ENCODE measurements around the gene CD96.
"Not testable (repeated sequence)": the region's sequence is repeated elsewhere in the genome, so short reads cannot be mapped to it uniquely, and the experiment has no call there.

Gene CD96

GRCh38 chr3:111547631-111548030, 5.6 kb downstream of the CD96 start:
- DNase-seq (ENCODE audit: low read depth): no peak
- H3K4me3 ChIP-seq (ENCODE audit: low read depth, low read length): no peak overlapping the region

- no peak overlapping the region for H3K4me3 ChIP-seq (ENCODE audit: low read depth, low read length)
- DNase-seq (ENCODE audit: low read depth): no peak
These were observed 6.1 kb downstream of the CD96 start for GRCh38 chr3:111548092-111548491.

GRCh38 chr3:111548756-111549155, 6.8 kb downstream of the CD96 start:
- DNase-seq (ENCODE audit: low read depth): no peak
- no peak overlapping the region for H3K4me3 ChIP-seq (ENCODE audit: low read depth, low read length)

- not testable (repeated sequence) for H3K4me3 ChIP-seq (ENCODE audit: low read depth, low read length); DNase-seq (ENCODE audit: low read depth)
These were observed 19.9 kb downstream of the CD96 start for GRCh38 chr3:111561902-111562301.

- no peak for DNase-seq (ENCODE audit: low read depth)
- H3K4me3 ChIP-seq (ENCODE audit: low read depth, low read length): no peak overlapping the region
These were observed 24.8 kb downstream of the CD96 start for GRCh38 chr3:111566844-111567243.

- no peak for DNase-seq (ENCODE audit: low read depth)
- no peak overlapping the region for H3K4me3 ChIP-seq (ENCODE audit: low read depth, low read length)
These were observed 26.4 kb downstream of the CD96 start for GRCh38 chr3:111568355-111568754.

GRCh38 chr3:111568911-111569310, 26.9 kb downstream of the CD96 start:
- no peak overlapping the region for H3K4me3 ChIP-seq (ENCODE audit: low read depth, low read length)
- no peak for DNase-seq (ENCODE audit: low read depth)

- H3K4me3 ChIP-seq (ENCODE audit: low read depth, low read length): no peak overlapping the region
- no peak for DNase-seq (ENCODE audit: low read depth)
These were observed 28.5 kb downstream of the CD96 start for GRCh38 chr3:111570404-111571030.

- no peak for DNase-seq (ENCODE audit: low read depth)
- H3K4me3 ChIP-seq (ENCODE audit: low read depth, low read length): no peak overlapping the region
These were observed 29.3 kb downstream of the CD96 start for GRCh38 chr3:111571282-111571681.

GRCh38 chr3:111571907-111572460, 30.0 kb downstream of the CD96 start:
- no peak for DNase-seq (ENCODE audit: low read depth)
- no peak overlapping the region for H3K4me3 ChIP-seq (ENCODE audit: low read depth, low read length)

GRCh38 chr3:111577113-111577512, 35.1 kb downstream of the CD96 start:
- H3K4me3 ChIP-seq (ENCODE audit: low read depth, low read length): no peak overlapping the region
- no peak for DNase-seq (ENCODE audit: low read depth)

- DNase-seq (ENCODE audit: low read depth): peak; percentile 59
- H3K4me3 ChIP-seq (ENCODE audit: low read depth, low read length): no peak overlapping the region
These were observed 36.0 kb downstream of the CD96 start for GRCh38 chr3:111577798-111578685.

- H3K4me3 ChIP-seq (ENCODE audit: low read depth, low read length): no peak overlapping the region
- DNase-seq (ENCODE audit: low read depth): no peak
These were observed 36.9 kb downstream of the CD96 start for GRCh38 chr3:111578867-111579266.

- no peak overlapping the region for H3K4me3 ChIP-seq (ENCODE audit: low read depth, low read length)
- no peak for DNase-seq (ENCODE audit: low read depth)
These were observed 37.5 kb downstream of the CD96 start for GRCh38 chr3:111579495-111579894.

GRCh38 chr3:111581403-111582119, 39.6 kb downstream of the CD96 start:
- H3K4me3 ChIP-seq (ENCODE audit: low read depth, low read length): no peak overlapping the region
- DNase-seq (ENCODE audit: low read depth): no peak

GRCh38 chr3:111582120-111582474, 40.1 kb downstream of the CD96 start:
- DNase-seq (ENCODE audit: low read depth): peak; percentile 55

GRCh38 chr3:111584744-111585143, 42.7 kb downstream of the CD96 start:
- no peak overlapping the region for H3K4me3 ChIP-seq (ENCODE audit: low read depth, low read length)
- no peak for DNase-seq (ENCODE audit: low read depth)

More at GRCh38 chr3:111582120-111582474, 40.1 kb downstream of the CD96 start:
- no peak overlapping the region for H3K4me3 ChIP-seq (ENCODE audit: low read depth, low read length)

- no peak overlapping the region for H3K4me3 ChIP-seq (ENCODE audit: low read depth, low read length)
- DNase-seq (ENCODE audit: low read depth): no peak
These were observed 43.2 kb downstream of the CD96 start for GRCh38 chr3:111585217-111585616.

GRCh38 chr3:111588527-111588926, 46.5 kb downstream of the CD96 start:
- DNase-seq (ENCODE audit: low read depth): no peak
- no peak overlapping the region for H3K4me3 ChIP-seq (ENCODE audit: low read depth, low read length)
